SK-N-DZ (cell line): ENCODE measurements around the gene SLC4A11.
A peak's percentile ranks its signal among the peaks of the same experiment; 100 is the strongest.
"Not testable (repeated sequence)": the region's sequence is repeated elsewhere in the genome, so short reads cannot be mapped to it uniquely, and the experiment has no call there.

Experiments
- DNase-seq: peaks from one replicate; pipeline ENCODE4 v3.0.0-alpha.2; 2015; ENCODE audit warnings: low spot score

The SLC4A11 gene

DNA sequence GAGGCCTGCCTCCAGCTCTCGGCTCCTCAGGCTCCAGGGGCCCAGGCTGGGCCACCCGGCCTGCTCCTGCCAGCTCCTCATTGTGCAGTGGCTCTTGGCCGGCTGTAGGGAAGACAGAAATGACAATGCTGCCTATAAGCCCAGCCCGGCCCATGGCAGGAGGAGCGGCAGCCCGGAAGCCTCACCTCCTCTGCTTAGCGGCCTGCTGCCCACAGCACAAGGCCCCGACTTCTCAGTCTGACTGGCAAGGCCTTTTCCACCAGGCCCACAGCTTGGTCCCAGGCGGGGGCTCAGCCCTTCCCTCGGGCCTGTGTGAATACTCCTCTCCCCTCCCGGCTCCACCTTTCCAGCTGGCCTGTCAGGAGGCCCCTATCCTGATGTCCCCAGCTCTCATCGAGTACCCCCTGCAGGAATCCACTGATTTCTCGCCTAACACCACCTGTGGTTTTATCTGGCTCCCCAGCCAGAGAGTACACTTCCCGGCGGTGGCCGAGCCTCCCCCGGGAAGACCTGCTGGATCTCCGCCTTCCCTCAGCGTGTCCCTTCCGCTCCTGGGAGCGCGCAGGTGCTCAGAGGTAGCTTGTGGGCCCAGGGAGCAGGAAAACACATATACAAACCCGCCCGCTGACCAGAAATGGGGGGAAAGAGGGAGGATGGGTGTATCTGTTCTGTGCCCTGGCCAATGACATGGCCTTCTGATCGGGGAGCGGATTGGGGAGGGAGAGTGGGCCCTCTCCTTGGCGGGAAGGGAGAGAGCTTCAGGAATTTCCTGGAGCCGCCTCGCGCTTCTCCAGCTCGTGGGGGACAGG is 35.5 kb downstream of the SLC4A11 start:
- peak; percentile 35 for DNase-seq

DNA sequence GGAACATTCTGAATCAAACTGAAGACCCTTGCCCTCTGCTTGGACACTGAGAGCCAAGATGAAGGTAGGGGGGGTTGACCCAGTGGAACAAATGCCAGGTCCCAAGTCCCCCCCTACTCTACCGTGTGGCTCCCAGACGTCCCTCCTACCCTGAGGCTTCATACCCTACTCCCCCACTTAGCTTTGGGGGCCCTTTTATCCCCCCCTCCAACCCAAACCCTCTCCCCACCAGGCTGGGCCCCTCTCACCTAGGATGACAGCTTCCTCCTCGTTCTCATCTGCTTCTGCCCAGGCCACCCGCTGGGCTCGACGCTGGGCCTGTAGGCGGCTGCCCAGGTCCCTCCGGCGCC is 36.0 kb downstream of the SLC4A11 start:
- DNase-seq = no peak

DNA sequence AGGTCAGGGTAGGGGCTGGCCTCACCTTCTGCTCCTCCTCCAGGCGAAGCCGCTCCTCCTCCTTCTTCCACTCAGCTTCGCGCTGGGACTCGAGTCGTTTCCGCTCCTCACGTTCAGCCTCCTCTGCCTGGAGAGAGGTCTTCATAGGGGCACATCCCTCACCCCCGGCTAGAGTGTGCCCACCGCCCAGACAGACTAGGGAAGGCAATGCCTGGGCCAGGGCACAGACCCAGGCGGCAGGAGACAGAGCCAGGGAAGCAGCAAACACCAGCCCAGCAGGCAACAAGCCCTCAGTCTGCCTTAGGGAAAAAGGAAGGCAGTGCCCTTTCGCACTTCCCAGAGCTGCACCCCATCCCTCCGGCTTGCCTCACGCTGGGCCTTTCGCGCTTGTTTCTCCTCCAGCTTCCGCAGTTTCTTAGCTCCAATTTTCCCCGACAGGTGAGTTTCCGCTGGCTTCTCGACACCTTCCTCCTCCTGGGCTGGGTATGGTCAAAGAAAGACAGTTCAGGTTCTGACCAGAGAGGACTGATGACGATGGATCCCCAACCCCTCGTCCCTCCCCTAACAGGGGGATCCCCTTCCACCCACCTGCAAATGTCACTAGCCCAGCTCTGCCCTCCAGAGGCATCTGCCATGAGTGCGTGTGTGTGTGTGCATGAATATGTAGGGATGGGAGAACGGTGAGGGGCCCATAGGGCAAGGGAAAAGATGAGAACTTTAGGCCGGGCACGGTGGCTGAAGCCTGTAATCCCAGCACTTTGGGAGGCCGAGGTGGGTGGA is 38.8 kb downstream of the SLC4A11 start:
- no peak for DNase-seq

DNA sequence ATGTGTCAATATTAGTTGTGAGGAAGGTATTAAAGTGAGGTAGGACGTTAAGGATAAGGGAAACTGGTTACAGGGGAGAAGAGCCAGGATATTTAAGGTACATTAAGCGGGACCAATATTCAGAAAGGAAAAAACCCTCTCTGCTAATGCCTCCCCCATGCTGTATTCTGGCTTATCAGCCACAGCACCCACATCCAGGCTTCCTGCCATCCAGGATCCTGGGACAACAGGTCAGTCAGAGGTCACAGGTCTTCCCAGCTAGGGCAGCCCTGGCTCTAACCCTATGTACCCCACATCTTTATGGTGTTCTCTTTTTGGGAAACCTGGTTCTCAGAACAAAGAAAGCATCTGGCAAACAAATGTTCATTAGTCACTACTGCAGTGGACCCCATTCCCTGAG is 39.8 kb downstream of the SLC4A11 start:
- no peak for DNase-seq

DNA sequence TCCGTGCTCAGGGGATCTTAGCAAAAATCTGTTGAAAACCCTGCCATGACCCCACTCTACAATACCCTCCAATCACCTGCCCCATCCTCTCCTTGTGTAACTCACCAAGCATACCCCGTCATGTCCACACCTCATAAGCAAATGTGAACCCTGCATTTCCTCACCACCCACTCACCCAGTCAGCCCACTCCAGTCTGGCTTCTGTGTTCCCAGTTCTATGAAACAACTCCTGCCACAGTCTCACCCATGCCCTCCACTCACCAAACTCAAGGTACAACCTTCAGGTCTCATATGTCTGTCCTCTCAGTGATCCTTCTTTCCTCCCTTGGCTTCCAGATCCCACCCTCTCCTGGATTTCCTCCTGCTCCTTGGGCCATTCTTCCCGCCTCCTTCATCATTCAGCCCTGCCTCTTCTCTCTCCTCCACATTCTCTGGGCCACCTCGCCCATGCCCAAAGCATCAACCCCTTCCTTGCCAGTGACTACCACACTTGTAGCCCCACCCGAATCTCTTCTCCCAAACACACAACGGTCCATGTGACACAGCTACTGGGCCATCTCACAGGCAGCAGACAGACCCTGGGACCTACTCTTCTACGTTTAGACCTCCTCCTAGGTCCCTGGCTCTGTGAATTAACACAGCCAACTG is 43.3 kb downstream of the SLC4A11 start:
- no peak for DNase-seq

DNA sequence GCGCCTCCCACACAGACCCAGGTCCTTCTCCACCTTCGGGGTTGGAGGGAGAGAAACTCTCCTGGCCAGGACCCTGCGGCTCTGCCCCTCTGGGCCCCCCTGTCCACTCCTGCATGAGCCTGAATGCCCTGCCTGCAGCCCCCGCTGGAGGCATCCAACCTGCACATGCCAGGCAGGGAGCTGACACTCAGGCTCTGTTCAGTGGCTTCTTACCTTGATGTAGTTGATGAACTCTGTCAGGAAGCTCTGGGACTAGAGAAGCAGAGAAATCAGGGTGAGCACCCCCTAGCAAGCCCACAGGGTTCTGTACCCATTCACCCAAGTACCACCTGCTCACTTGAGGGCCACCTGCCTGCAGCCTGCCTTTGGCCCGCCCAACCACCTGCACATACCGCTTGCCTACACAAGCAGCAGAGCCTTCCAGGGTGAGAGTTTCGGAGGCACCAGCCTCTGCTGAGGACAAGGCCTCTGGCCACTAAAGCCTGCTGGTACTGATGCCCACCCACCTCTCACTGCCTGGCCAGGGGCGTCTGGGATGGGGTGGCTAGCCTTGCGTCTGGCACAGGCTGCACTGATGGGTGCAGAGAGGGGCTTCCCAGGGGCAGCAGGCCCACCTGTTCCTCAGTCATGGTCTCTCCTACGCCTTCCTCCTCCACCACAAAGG is 44.2 kb downstream of the SLC4A11 start:
- DNase-seq = no peak

DNA sequence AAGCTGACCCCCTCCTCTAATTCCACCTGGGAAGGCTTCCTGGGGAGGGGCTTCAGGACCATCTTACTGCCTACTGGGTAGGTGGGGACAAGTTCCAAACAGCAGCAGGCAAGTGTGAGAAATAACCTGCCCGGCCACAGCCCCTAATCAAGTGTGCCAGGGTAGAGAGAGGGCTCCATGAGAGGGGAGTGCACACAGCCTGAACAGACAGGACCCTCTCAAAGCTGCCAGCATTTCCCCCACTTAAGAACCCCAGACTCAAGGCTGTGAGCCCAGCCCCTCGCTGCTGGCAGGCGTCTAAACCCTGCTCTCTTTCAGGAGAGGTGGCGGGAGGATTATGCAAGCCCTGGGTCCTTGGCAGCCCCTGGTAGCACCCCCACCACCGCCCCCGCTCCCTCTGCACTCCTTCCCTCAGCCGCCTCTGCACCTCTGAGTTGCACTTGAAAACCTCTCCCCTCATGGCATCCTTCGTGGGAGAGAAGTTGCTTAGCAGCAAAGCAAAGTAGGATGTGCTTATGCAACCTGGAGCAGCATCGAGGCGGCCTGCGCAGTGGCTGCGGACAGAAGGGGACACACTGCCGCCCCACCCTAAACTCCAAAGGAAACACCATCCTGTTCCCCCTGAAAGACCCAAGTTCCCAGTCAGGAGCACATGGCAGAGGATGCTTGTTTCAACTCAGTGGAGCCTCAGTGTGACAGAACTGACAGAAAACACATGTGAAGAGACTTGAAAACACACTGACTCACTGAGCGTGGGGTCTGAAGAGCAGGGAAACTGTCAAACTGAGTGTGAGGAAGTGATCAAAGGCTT is 45.0 kb downstream of the SLC4A11 start:
- DNase-seq = no peak

DNA sequence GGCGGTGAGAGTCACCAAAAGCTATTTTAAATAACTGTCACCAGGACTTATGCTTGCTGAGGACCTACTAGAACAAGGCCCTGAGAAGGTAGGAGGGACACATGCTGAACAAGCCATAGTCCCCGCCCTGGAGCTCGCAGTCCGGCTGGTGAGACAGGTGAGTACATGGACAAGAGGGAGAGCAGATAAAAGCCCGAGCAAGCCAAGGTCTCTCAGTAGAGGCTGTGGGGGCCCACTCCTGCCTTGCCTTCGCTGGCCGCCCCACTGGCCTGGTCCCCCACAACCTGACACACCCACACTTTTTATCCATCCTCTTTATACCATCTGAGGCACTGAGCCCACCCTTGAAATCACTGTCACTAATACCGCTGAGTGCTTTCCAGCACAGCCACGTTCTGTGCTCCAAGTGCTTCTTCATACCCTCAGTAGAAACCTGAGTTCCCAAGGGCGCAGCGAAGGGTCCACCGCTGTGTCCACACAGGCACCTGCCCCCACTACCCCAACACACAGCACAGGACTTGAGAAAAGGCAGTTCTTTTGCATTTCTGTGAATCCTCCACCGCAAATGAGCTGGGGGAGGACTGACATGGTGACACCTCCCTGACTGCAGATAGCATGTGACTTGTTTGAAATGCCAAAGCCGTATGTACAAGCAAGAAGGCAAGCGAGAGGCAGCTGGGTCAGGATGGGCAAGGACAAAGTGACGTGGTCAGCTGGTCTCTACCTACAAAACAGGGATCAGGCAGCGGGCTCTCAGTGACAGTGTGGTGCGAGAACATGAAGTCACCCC is 46.6 kb downstream of the SLC4A11 start:
- no peak for DNase-seq

DNA sequence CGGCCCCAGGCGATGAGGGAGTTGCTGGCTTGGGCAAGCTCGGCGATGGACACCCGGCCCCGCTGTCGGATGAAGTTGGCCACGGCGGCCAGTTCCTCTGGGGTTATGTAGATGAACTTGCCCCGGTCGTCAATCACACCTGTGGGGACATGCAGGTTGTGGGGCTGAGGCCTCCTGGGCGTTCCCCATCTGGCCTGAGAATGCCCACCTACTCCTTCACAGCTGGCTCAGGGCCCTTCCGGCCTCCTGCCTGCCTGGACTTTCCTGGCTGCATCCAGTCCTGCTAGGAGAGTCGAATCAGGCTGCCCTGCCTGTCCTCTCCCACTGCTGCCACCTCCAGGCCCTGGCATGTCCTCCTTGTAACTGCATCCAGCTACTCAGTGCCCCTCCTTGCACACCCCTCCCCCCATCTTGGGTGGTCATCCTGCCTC is 48.3 kb downstream of the SLC4A11 start:
- DNase-seq = no peak

DNA sequence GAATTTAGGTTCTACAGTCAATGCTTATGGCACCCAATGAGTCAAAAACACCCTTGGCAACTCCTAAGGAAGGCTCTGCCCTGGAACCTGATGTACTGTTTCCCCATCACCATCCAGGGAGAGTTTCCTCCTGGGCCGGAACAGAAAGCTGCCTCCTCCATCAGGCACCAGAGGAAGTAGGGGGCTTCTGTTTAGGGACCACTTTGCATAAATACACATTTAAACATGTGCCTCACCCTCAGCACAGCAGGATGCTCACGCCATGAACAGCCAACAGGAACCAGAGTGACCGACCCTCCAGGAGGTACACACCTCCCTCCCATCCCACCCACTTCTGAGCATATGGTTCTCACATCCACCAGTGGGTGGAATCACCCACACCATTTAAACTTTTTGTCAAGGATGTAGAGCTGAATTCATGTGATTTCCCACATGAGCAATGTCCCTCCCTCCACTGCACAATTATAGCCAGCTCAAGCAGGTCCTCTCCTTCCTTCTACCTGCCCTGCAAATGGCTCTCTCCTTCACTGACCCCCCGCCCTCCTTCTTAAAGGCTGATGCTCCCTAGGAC is 49.3 kb downstream of the SLC4A11 start:
- no peak for DNase-seq

DNA sequence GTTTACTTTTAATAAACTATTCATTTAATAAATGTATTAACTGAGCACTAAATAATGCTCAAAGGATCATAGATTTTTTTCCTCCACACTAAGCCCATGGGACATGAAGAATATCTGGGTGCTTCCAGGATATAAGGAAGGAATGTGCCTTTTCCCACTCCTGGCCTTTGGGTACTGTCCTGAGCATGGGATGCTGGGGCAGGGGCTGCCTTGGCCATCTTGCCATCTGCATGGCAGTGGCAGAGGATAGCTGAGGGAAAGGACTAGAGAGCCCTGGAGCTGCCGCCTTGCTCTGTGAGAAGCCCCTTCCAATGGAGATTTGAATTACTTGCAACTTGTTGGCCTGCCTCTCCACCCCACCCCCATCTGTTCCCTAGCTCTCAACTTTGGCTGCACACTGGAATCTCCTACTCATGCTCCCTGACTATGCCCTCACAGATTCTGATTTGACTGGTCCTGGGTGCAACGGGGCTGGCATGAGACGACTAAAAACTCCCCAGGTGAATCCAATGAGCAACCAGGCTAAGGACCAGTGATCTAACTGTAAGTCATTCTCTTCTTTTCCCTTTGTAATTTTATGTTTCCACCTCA is 50.1 kb downstream of the SLC4A11 start:
- no peak for DNase-seq

DNA sequence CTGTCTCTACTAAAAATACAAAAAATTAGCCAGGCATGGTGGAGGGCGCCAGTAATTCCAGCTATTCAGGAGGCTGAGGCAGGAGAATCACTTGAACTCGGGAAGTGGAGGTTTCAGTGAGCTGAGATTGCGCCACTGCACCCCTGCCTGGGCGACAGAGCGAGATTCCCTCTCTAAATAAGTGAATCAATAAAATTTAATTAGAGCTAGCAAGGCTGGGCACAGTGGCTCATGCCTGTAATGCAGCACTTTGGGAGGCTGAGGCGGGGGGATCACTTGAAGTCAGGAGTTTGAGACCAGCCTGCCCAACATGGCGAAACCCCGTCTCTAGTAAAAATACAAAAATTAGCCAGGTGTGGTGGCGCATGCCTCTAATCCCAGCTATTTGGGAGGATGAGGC is 51.1 kb downstream of the SLC4A11 start:
- DNase-seq = not testable (repeated sequence)

DNA sequence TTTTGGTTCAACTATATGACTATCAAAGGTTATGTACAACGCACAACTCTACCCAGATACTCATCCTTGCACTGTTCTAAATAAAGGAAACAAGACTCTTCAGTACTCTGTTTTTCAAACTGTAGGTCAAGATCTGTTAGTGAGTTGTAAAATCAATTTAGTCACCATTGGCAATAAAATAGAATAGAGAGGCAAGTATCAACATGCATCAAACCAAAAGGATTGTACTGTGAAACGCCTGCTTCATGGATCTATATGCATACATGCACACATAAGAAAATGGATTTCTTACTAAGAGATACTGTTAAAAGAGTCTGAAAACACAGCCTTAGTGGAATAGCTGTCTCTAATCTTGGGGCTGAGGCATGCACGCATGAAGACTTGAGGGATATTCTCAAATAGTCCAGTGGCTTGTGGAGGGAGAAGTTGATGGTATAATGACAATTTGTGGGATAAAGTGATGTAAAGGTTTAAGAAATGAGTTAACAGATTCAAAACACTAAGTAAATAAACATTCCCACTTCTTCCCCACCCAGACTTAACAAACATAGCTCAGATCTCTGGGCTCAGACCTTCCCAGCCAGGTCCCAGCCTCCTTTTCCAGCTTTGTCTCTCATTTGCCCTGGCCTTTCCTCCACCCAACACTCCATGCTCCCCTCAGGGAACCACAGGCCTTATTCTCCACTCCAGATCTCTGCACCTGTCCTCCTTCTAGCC is 54.9 kb downstream of the SLC4A11 start:
- no peak for DNase-seq

DNA sequence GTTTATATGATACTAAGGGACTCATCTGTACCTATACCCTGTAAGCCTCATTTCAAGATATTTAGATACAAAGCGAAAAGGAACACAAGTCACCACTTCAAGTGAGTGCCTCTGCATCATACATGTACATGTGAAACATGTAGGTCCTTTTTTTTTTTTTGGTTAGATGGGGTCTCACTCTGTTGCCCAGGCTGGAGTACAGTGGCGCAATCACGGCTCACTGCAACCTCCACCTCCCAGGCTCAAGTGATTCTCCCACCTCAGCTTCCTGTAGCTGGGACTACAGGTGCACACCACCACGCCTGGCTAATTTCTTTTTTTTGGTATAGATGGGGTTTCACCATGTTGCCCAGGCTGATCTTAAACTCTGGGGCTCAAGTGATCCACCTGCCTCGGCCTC is 56.6 kb downstream of the SLC4A11 start:
- DNase-seq = not testable (repeated sequence)

DNA sequence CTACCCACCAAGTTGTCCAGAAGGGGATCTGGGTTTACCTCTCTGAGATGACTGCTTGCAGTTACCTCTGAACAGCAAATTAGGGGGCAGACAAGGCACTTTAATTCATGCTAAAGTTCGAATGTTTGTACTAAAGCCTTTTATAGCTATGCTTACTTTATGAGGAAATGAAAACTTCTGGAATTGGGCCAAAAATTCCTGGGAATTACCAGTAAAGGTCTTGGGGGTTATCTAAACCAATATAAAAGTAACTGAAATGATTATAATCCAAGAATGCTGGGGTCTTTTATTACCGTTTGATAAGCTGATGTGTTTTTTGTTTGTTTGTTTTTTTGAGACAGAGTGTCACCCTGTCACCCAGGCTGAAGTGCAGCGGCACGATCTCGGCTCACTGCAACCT is 57.7 kb downstream of the SLC4A11 start:
- DNase-seq = no peak

DNA sequence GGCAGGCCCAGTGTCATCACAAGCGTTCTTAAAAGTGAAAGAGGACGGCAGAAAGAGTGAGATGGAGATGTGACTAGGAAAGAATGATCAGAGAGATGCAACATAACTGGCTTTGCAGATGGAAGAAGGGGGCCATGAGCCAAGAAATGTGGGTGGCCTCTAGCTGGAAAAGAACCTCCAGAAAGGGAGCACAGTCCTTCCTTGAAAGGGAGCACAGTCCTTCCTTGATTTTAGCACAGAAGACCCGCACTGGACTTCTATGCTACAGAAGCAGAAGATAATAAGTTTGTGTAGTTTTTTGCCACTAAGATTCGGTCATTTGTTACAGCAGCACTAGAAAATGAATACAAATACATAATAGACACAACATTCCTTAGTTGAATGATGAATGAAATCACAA is 58.7 kb downstream of the SLC4A11 start:
- no peak for DNase-seq

DNA sequence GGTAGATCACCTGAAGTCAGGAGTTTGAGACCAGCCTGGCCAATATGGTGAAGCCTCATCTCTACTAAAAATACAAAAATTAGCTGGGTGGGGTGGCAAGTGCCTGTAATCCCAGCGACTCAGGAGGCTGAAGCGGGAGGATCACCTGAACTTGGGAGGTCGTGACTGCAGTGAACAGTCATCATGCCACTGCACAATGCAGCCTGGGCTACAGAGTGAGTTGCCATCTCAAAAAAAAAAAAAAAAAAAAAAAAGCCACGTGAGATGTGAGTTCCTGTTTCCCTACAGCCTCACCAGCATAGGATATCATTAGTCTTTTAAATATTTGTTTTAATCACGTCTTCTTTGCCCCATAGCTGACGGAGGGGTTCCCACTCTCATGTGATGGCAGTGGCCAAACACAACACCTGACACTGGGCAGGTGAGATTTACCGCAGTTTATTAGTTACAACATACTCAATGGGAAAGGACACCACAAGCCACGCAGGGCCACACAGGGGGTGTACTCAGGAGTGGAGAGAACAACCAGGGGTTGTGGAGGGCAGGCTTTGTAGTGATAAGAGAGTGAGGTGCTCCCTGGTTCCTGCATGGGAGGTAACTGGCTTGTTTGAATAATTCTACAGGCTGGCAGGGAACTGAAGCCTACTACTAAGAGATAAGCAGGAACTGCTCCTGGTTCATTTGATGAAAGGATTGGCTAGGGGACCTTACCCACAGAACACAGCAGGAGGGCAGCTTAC is 61.1 kb downstream of the SLC4A11 start:
- DNase-seq = no peak
